ENCODE results near the gene PCDHGC3. TPM values are rescaled to one million over a fixed set of nuclear protein-coding genes. Genes with fewer than 3 reads are reported as not detected.
A peak's percentile ranks its signal among the peaks of the same experiment; 100 is the strongest.

The PCDHGC3 gene
- total and polyA plus RNA-seq, 2 of the 8 experiments (the other 6 are each of a cell fraction or from before 2014, with no cell fraction given), result 4.7 to 18.6 TPM

GRCh38 chr5:141515946-141516671 is 40.3 kb downstream of the PCDHGC3 start:
- Histone ChIP-seq H4K5ac (ENCODE audit: insufficient read length, low read depth, low read length) (no peak overlapping the region), H4K20me1 (replicated peaks in 1 of 2; ENCODE audit: control insufficient read depth in 1 of 2, insufficient read depth in 2 of 2, low read length in 2 of 2) (no peaks in the 10 kb centered on the region), H4K91ac (replicated peaks; ENCODE audit: insufficient read length, low read length) (peak overlapping the region; percentile 44), H3K56ac (replicated peaks; ENCODE audit: insufficient read length, low read depth, low read length) (no peak overlapping the region), H3K79me2 (ENCODE audit: control insufficient read depth in 1 of 2, insufficient read depth in 2 of 2, low read length in 2 of 2) (no peaks in the 10 kb centered on the region), H3K27me3 (replicated peaks in 1 of 4; ENCODE audit: control insufficient read depth in 3 of 4, extremely low read depth in 1 of 4, insufficient read depth in 3 of 4, low read length in 3 of 4) (no peaks in the 10 kb centered on the region), H2AK5ac (ENCODE audit: low read depth, low read length) (no peak overlapping the region), H2BK5ac (ENCODE audit: low read depth, low read length) (peak overlapping the region; percentile 49; the same call in 1 of the 2 replicates), H3K4me2 (ENCODE audit: insufficient read depth in 1 of 2, low read depth in 2 of 2, low read length in 2 of 2) (no peak overlapping the region), H2BK12ac (ENCODE audit: low read depth, low read length) (0 out of 2 replicates have a peak overlapping the region, but pooled peaks have one; percentile 33), H2BK120ac (replicated peaks; ENCODE audit: low read depth, low read length) (no peak overlapping the region), H3K9ac (replicated peaks in 1 of 4; ENCODE audit: extremely low read depth in 1 of 4, low read depth in 3 of 4, low read length in 3 of 4) (no peak overlapping the region; a peak in 1 of 7 replicates), H3K36me3 (ENCODE audit: control insufficient read depth in 2 of 4, insufficient read depth in 4 of 4, low read length in 3 of 4) (peaks cover 4 to 20% (median 17%) of the 10 kb centered on the region in 4 experiments; a peak in 7 of 8 replicates), H3K23me2 (ENCODE audit: low read depth, low read length) (peaks cover 15% of the 10 kb centered on the region), H3K4ac (replicated peaks; ENCODE audit: insufficient read length, low read depth, low read length) (peak overlapping the region; percentile 8), H4K8ac (ENCODE audit: extremely low read depth, insufficient read depth, low read length) (no peak overlapping the region), H3K4me1 (replicated peaks in 1 of 4; ENCODE audit: control insufficient read depth in 3 of 4, insufficient read depth in 4 of 4, low read length in 3 of 4) (peaks cover 3 to 23% (median 9%) of the 10 kb centered on the region in 4 experiments), H3K79me1 (ENCODE audit: low read depth, low read length) (no peaks in the 10 kb centered on the region), H3K18ac (ENCODE audit: extremely low read depth, low read length) (peak overlapping the region; percentile 5; the same call in 1 of the 2 replicates), H2BK15ac (ENCODE audit: low read length) (no peak overlapping the region; the same call in 1 of the 2 replicates), H3K23ac (ENCODE audit: insufficient read length) (no peak overlapping the region), H3K27ac (ENCODE audit: low read depth, low read length) (no peak overlapping the region), H3K14ac (ENCODE audit: insufficient read length) (no peak overlapping the region), H2AFZ (ENCODE audit: low read length) (no peak overlapping the region), H3K4me3 (ENCODE audit: extremely low read depth in 1 of 4, insufficient read depth in 2 of 4, low read depth in 3 of 4, low read length in 4 of 4) (no peak overlapping the region), H2BK20ac (ENCODE audit: low read length) (no peak overlapping the region), H3K9me3 (ENCODE audit: insufficient read depth in 2 of 2, low read depth in 1 of 2, low read length in 1 of 2) (no peaks in the 10 kb centered on the region)
- ChIA-PET POLR2A (ENCODE audit: partially characterized antibody) (interaction anchor here (1.0 to 5.1 kb wide), 4 partner anchors 23 to 95 kb away, joined by 3 to 33 read pairs (median 8); partner anchors contain the start of gene PCDHGA11), CTCF (ENCODE audit: partially characterized antibody) (interaction anchor here (0.6 to 50.9 kb wide), 24 partner anchors 7 to 334 kb away, joined by 3 to 1236 read pairs (median 9); partner anchors contain the start of genes PCDHB10, PCDHB11, PCDHB14 and PCDHB15)
- FAIRE-seq (no peak), DNase-seq (ENCODE audit: low read depth in 1 of 2, low spot score in 2 of 2) (no peak)
- 86% methylated on average over 4 of the region's 4 CpGs; no CpG with 5 or more reads in 1 of the 2 experiments for WGBS, 2 experiments (ENCODE audit: extremely low coverage in 1 of 2, insufficient coverage in 1 of 2, insufficient read length in 1 of 2, insufficient replicate concordance in 2 of 2, low coverage in 1 of 2, low lambda C conversion rate in 2 of 2, missing lambda C conversion rate in 1 of 2)
- TF ChIP-seq TEAD4 (IDR thresholded peaks at IDR 0.05; ENCODE audit: low read depth, low read length) (no peak), JUN (IDR thresholded peaks at IDR 0.05; ENCODE audit: low read depth, low read length) (no peak), SIRT6 (IDR thresholded peaks at IDR 0.05; ENCODE audit: low read length) (no peak), PHF8 (conservative IDR thresholded peaks at IDR 0.05; ENCODE audit: low read depth, low read length) (no peak), FOSL1 (IDR thresholded peaks at IDR 0.05; ENCODE audit: insufficient read depth, low read depth, low read length) (no peak), E2F6 (IDR thresholded peaks at IDR 0.05) (no peak), RAD21 (IDR thresholded peaks at IDR 0.05 in 1 of 2, conservative IDR thresholded peaks at IDR 0.05 in 1 of 2; ENCODE audit: low read depth in 2 of 2, low read length in 2 of 2) (no peak), BACH1 (IDR thresholded peaks at IDR 0.05; ENCODE audit: low read length) (no peak), CHD2 (IDR thresholded peaks at IDR 0.05; ENCODE audit: low read length) (no peak), CBX8 (IDR thresholded peaks at IDR 0.05; ENCODE audit: borderline replicate concordance, low read depth, low read length) (no peak)
